ENCODE data around the gene SLF2.

GRCh38 chr10:100899171-100899570 is 13.6 kb upstream of the SLF2 start:
- TF ChIP-seq NFE2L1 (CRISPR knock-in tag; IDR thresholded peaks at IDR 0.05; ENCODE audit: borderline replicate concordance) (no peak), KDM6A (CRISPR knock-in tag; IDR thresholded peaks at IDR 0.05; ENCODE audit: low read depth) (no peak), STAT6 (CRISPR knock-in tag; IDR thresholded peaks at IDR 0.05; ENCODE audit: borderline replicate concordance) (no peak), ZBTB46 (CRISPR knock-in tag; IDR thresholded peaks at IDR 0.05; ENCODE audit: borderline replicate concordance) (no peak), ZSCAN29 (CRISPR knock-in tag; conservative IDR thresholded peaks at IDR 0.05) (no peak), CEBPB (IDR thresholded peaks at IDR 0.05; ENCODE audit: borderline replicate concordance, low read depth, low read length) (no peak), POLR2A (IDR thresholded peaks at IDR 0.05; ENCODE audit: insufficient read depth in 1 of 2, low read depth in 2 of 2, low read length in 2 of 2) (no peak), CCAR2 (optimal IDR thresholded peaks at IDR 0.05; ENCODE audit: low read depth, low read length) (no peak), SKI (IDR thresholded peaks at IDR 0.05; ENCODE audit: partially characterized antibody) (no peak)

Measured in HepG2 (cell line).